Measurements from ENCODE around the gene OSBPL9. TPM values are rescaled to one million over a fixed set of nuclear protein-coding genes. Genes with fewer than 3 reads are reported as not detected.

Gene OSBPL9
- polyA plus RNA-seq (ENCODE audit: insufficient read length in 3 of 3), result 100 to 1,000 TPM; 140 to 157 (median 152) TPM

GRCh38 chr1:51616903-51617708 is at the start of gene OSBPL9:
TSS of gene OSBPL9 (plus strand) at chr1:51617092. CDS start at chr1:51617111, 19 bp downstream.
- peak; percentile 90 to 93 (median 91) for DNase-seq (ENCODE audit: low read depth in 3 of 3, low spot score in 2 of 3)

- no peak for DNase-seq (ENCODE audit: low read depth in 3 of 3, low spot score in 2 of 3)
These were observed 49.2 kb upstream of the OSBPL9 start for GRCh38 chr1:51567653-51568052.

- no peak for DNase-seq (ENCODE audit: low read depth in 3 of 3, low spot score in 2 of 3)
These were observed 48.5 kb upstream of the OSBPL9 start for GRCh38 chr1:51568231-51568935.

- DNase-seq (ENCODE audit: low read depth in 3 of 3, low spot score in 2 of 3), result no peak
These were observed 47.4 kb upstream of the OSBPL9 start for GRCh38 chr1:51569284-51570062.

GRCh38 chr1:51570063-51570710 is 46.7 kb upstream of the OSBPL9 start:
- no peak for DNase-seq (ENCODE audit: low read depth in 3 of 3, low spot score in 2 of 3)

- no peak for DNase-seq (ENCODE audit: low read depth in 3 of 3, low spot score in 2 of 3)
These were observed 44.5 kb upstream of the OSBPL9 start for GRCh38 chr1:51572365-51572764.

GRCh38 chr1:51574796-51575195 is 42.1 kb upstream of the OSBPL9 start:
- no peak for DNase-seq (ENCODE audit: low read depth in 3 of 3, low spot score in 2 of 3)

- no peak for DNase-seq (ENCODE audit: low read depth in 3 of 3, low spot score in 2 of 3)
These were observed 41.3 kb upstream of the OSBPL9 start for GRCh38 chr1:51575406-51576084.

GRCh38 chr1:51576085-51576444 is 40.8 kb upstream of the OSBPL9 start:
- DNase-seq (ENCODE audit: low read depth in 3 of 3, low spot score in 2 of 3), result no peak

GRCh38 chr1:51576923-51577322 is 40.0 kb upstream of the OSBPL9 start:
- DNase-seq (ENCODE audit: low read depth in 3 of 3, low spot score in 2 of 3), result no peak

- no peak for DNase-seq (ENCODE audit: low read depth in 3 of 3, low spot score in 2 of 3)
These were observed 38.3 kb upstream of the OSBPL9 start for GRCh38 chr1:51578383-51579109.

GRCh38 chr1:51581238-51581637 is 35.7 kb upstream of the OSBPL9 start:
- DNase-seq (ENCODE audit: low read depth in 3 of 3, low spot score in 2 of 3), result no peak

- DNase-seq (ENCODE audit: low read depth in 3 of 3, low spot score in 2 of 3), result no peak
These were observed 33.4 kb upstream of the OSBPL9 start for GRCh38 chr1:51583532-51583931.

GRCh38 chr1:51584021-51584420 is 32.9 kb upstream of the OSBPL9 start:
- no peak for DNase-seq (ENCODE audit: low read depth in 3 of 3, low spot score in 2 of 3)

- no peak for DNase-seq (ENCODE audit: low read depth in 3 of 3, low spot score in 2 of 3)
These were observed 24.2 kb upstream of the OSBPL9 start for GRCh38 chr1:51592711-51593110.

- DNase-seq (ENCODE audit: low read depth in 3 of 3, low spot score in 2 of 3), result no peak
These were observed 22.2 kb upstream of the OSBPL9 start for GRCh38 chr1:51594716-51595115.

- no peak for DNase-seq (ENCODE audit: low read depth in 3 of 3, low spot score in 2 of 3)
These were observed 16.4 kb upstream of the OSBPL9 start for GRCh38 chr1:51600529-51600928.

GRCh38 chr1:51600965-51601364 is 15.9 kb upstream of the OSBPL9 start:
- DNase-seq (ENCODE audit: low read depth in 3 of 3, low spot score in 2 of 3), result no peak

GRCh38 chr1:51605961-51606723 is 10.8 kb upstream of the OSBPL9 start:
- no peak for DNase-seq (ENCODE audit: low read depth in 3 of 3, low spot score in 2 of 3)

Measured in right renal cortex interstitium (tissue), 3 donors.